Renal cortex interstitium (tissue), 11 donors: Measurements from ENCODE around the gene RELT. TPM values are rescaled to one million over a fixed set of nuclear protein-coding genes. Genes with fewer than 3 reads are reported as not detected.
A peak's percentile ranks its signal among the peaks of the same experiment; 100 is the strongest.

Source experiments
- DNase-seq, 11 donors: peaks; one replicate each; pipeline ENCODE4 v3.0.0-alpha.2; 2013; ENCODE audit warnings: low read depth in 9 of 11, low spot score in 4 of 11; ENCODE audit errors: extremely low read depth in 1 of 11
- polyA plus RNA-seq, 3 donors: library from polyadenylated mRNA; unstranded; fragments of 120-200 nt; gene quantifications; one replicate each; pipeline ENCODE4 v1.2.1, GENCODE V29; 2013; ENCODE audit not compliant: insufficient read length in 3 of 3

Gene RELT
- polyA plus RNA-seq, 3 donors: 2.2 to 4.7 (median 4.2) TPM

- DNase-seq: no peak
These were observed 10.6 kb upstream of the RELT start for GRCh38 chr11:73365352-73366264.

DNA sequence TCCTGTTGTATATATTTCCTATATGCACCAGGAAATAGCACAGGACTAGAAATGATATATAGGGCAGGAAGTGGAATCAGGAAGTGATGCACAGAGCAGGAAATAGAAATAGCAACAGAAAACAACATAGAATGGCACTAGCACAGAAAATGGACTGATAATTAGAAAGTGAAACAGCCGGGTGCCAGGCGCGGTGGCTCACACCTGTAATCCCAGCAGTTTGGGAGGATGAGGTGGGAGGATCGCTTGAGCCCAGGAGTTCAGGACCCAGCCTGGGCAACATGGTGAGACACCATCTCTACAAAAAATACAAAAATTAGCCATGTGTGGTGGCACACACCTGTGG, 10.0 kb upstream of the RELT start:
- DNase-seq: no peak

DNA sequence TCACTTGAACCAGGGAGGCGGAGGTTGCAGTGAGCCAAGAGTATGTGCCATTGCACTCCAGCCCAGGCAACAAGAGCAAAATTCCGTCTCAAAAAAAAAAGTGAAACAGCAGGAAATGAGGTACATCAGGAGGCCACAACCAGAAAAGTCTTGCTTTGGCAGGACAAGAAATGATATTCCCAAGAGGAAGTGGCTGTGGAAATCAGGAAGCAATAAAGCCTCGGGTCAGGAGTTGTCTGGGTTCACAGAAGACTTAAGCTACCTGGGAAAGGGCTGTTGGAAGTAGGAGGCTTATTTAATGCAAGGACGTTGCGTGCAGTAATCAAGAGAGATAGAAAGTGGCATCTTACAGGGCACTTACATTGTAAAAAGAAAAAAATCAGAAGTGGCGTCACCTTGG, 9.2 kb upstream of the RELT start:
- DNase-seq: no peak

GRCh38 chr11:73367482-73368024, 8.6 kb upstream of the RELT start:
- DNase-seq: no peak

DNA sequence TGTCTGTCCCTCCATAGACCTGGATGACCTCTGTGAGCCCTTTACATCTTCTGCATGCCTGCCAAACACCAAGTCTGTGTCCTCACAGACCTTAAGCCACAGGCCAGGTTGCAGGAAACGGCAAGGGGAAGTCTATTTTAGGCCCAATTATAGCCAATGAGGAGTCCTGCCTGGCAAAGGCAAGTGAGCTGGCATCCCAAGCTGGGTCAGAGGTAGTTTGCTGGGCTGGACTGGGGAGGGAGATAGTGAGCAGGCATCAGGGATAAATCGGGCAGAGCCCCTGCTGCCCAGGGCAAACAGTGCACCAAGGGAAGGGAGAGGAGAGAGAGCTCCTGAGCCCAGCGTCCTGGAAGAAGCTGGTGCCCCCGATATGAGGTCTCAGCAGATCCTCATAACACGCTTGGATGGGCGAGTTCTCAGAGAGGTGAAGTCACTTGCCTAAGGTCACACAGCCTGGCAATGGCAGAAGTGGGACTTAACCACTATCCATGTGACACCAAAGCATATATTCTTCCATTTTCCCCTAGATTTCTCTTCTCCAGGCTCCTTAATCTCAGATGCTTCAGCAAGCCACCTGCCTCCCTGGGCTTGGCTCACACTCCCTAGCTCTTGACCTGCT, 3.7 kb upstream of the RELT start:
- DNase-seq: no peak

DNA sequence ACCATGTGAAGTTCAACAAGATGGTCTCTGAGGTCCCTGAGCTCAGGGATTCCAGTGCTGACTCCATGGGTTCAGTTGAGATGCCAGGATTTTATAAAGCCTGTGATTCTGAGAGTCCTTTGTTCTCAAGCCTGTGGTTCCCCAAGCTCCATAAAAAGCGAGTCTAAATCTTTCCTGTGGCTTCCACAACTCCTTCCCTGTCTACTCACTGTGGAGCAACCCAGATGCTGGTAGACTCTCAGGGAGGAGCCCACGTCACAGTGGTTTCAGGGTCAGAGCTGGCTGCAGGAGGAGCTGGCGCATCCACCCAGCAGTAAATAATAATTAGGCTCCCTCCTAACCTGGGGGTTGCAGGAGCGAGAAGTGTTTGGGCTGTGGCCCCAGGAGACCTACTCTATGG, 2.0 kb upstream of the RELT start:
- no peak for DNase-seq

GRCh38 chr11:73375830-73376159, 404 bp upstream of the RELT start:
- no peak for DNase-seq

GRCh38 chr11:73376803-73377629, 817 bp downstream of the RELT start:
- DNase-seq: peak in 1 of 11 donors; percentile 34

- DNase-seq: no peak
These were observed 3.1 kb downstream of the RELT start for GRCh38 chr11:73379189-73379880.

- no peak for DNase-seq
These were observed 4.1 kb downstream of the RELT start for GRCh38 chr11:73380331-73380730.

DNA sequence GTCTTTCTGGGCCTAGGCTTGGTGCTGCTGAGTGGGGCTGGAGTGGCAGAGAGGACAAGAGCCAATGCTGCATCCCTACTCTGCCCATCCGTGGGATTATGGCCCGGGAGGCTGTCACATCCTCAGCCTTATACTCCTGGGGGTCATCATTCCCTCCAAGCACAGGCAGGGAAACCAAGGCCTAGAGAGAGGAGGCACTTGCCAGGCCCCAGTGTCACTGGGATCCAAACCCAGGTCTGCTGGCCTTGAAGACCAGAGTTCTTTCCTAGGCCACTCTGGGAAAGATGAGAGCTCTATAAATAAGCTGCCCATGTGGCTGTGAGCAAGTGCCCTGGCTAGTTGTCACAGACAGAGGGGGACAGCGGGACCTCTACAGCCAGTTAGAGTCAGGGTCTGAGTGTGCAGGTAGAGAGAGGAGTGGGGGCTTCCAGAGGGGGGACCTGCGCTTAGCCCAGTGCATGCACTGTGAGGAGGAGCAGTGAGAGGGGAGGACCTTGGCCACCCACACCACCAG, 4.8 kb downstream of the RELT start:
- no peak for DNase-seq

DNA sequence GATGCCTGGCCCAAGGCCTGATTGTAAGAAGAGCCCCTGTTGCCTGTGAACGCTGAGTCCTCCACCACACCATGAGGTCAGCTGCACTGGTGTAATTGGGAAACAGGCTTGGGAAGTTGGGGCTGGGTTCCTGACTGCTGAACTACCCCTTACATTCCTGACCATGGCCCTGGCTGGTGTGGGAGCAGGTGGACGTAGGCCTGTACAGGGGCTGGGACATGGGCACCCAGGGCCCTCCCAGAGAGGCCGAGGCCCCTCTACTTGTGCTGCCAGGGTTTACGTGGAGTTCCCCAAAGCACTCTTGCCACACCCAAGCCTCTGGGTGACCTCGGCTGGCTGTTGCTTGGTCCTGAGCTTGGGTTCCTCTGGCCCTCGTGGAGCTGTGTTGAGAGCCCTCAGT, 5.4 kb downstream of the RELT start:
- DNase-seq: no peak

DNA sequence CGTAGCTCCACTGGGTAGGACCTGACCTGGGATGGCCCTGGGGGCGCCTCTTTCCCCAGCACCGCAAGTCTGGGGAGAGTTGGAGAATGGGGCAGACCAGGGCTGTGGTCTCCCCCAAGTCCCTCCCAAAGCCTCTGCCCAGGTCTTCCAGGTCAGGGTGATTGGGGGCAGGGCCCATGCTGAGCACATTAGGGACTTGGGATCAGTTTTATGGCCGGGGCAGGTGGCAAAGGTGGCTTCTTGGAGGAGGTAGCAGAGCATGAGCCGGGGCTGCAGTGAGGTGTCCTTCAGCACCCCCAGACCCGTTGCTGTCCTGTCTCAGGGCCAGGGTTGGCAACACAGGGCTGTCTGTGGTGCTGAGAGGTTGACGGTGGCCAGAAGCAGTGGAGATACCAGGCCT, 6.0 kb downstream of the RELT start:
- no peak for DNase-seq

GRCh38 chr11:73382747-73383146, 6.5 kb downstream of the RELT start:
- no peak for DNase-seq

DNA sequence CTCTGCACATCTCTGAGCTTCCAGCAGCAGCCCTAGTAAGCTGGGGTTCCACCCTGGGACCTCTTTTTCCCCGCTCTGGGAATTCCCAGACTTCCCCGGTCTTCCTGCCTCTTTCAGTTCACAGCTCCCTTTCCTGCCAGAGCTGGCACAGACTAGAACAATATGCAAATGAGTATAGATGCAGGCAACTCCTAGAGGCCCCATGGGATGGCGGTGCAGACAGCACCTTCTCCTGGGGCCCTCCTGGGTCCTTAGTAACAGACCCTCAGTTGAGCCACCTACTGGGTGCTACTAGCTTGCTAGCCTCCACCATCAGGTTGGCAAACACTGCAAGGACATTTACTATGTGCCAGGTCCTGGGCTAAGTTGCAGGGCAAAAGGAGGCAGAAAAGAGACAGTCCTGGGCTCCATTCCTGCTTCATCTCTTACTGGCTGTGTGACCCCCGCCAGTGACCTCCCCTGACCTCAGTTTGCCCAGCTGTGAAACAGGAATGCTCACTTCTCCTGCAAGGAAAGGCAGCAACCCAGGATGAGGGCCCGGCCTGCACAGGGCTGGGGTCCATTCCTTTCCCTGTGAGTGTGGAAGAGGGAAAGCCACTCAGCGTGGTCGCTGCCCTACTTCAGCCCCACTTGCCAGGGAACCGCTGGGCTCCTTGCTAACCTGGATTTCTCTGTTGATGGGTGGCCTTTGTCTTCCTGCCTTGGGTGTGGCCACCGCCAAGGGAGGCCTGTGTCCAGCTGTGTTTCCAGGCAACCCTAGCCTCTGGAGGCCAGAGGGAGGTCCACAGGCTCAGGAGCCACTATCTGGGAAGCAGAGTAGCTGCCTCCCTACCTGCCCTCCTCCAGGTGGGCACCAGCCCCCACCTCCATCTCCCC, 7.3 kb downstream of the RELT start:
- DNase-seq: no peak

DNA sequence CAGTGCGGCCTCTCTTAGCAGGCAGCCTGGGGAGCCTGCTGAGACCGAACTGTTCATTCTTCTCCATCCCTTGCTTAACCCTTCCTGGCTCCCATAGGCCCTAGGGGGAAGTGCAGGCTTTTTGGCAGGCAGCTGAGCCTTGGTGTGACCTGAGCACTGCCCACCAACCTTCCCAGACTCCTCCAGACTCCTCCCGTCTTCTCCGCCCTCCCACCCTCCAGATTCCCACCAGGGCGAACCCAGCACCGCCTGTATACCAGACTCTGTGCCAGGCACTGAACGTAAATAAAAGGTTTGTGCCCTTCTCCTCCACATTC, 7.9 kb downstream of the RELT start:
- DNase-seq: no peak

DNA sequence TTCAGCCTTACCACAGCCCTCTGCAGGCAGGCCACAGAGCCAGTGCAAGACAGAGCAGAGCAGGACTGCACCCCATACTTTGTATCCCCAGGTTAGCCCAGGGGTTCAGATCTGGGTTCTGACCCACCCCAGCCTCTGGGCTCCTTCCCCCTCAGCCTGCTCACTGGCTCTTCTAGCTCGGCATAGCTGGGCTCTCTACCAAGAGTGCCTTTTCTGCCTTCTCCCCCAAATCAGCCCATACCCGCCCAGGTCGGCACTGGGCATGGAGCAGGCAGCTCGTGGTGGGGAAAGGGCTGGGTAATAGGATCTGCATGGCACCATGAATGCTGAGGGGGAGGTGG, 8.3 kb downstream of the RELT start:
- DNase-seq: no peak

DNA sequence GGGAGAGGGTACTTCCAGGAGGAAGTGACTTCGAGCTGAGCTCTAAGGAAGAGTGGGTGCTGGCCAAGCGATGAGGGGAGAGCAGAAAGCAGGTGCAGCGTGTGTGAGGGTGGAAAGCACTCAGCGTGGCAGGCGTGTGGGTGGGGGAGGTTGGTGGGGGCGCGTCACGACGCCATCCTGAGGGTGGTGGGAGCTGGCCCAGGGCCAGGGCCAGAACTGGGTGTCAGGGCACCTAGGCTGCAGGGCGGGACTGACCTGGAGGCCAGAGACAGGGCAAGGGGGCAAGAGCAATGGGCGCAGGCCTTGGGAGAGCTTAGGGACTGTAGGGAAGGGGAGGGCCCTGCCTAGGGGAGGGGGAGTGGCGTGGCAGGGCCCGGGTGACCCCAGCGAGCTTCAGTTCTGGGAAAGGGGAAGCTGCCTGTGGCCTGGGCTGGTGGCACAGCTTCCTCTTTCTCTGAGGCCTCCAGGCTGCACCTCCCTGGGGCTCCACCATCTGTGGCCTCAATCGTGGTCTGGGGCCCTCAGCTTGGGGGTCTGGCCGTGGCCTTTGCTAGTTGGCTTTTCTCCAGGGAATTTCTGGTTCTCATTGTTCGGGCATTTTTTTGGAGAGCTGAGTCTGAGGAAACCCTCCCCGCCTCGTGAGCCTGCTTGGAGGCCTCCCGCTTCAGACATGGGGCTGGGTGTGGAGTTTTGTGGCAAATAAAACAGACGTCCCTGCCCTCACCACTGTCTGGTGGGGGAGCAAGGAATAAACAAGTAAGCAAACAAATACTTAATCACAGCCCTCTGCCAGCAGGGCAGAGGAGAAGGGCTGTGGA, 8.9 kb downstream of the RELT start:
- no peak for DNase-seq
